H1 (cell line): ENCODE measurements around the gene RNF157. TPM values are rescaled to one million over a fixed set of nuclear protein-coding genes. Genes with fewer than 3 reads are reported as not detected.

ENCODE experiments used
- GABPA ChIP-seq: IDR thresholded peaks from 2 replicates; pipeline ENCODE4 v1.6.1; 2011; ENCODE audit warnings: mild to moderate bottlenecking, low read length, moderate library complexity, borderline replicate concordance; ENCODE audit not compliant: insufficient read depth
- JUN ChIP-seq: IDR thresholded peaks from 2 replicates; pipeline ENCODE4 v1.6.1; 2011; ENCODE audit warnings: low read depth, mild to moderate bottlenecking, improper control_type of control experiment, low read length
- RBBP5 ChIP-seq: IDR thresholded peaks from 2 replicates; pipeline ENCODE4 v1.7.1; 2012; ENCODE audit warnings: low read depth, mild to moderate bottlenecking, inconsistent platforms, low read length, moderate library complexity, borderline replicate concordance
- RXRA ChIP-seq: IDR thresholded peaks from 2 replicates; pipeline ENCODE4 v1.6.1; 2011; ENCODE audit warnings: low read depth, mild to moderate bottlenecking, low read length, moderate library complexity; ENCODE audit not compliant: insufficient read depth
- SIN3A ChIP-seq, 2 experiments: IDR thresholded peaks in 1 of 2; conservative IDR thresholded peaks in 1 of 2; 2 replicates each; pipeline ENCODE4 v1.6.1; 2011 to 2012; ENCODE audit warnings: low read length in 2 of 2, improper control_type of control experiment in 1 of 2, low read depth in 1 of 2, mild to moderate bottlenecking in 1 of 2
- polyA plus RNA-seq, 7 experiments: library from polyadenylated mRNA; depleted of rRNA in 3 of 7; stranded (reverse) in 5 of 7; unstranded in 2 of 7; fragments of >200 nt in 5 of 7; fragments of 200-250 nt in 2 of 7; gene quantifications; 1 replicate in 5 of 7; 2 replicates in 1 of 7; 4 replicates in 1 of 7; pipeline versions ENCODE4 v1.2.1 to v1.2.3, GENCODE V29; 2011 to 2013; ENCODE audit warnings: missing spikeins in 2 of 7, mixed read lengths in 2 of 7
- total RNA-seq: library from RNA; stranded (reverse); fragmentation: NEBNext Ultra II Directional; extraction: Animal tissue kit (Norgen Biotek cat#: 25700); gene quantifications from 2 replicates; pipeline ENCODE4 v1.2.1, GENCODE V29; 2021
- TF ChIP-seq, protein P1 (sequence below): IDR thresholded peaks from 2 replicates; pipeline ENCODE4 v1.6.1; 2012; ENCODE audit warnings: low read length, inconsistent platforms
- TF ChIP-seq, protein P2 (sequence below): IDR thresholded peaks from 2 replicates; pipeline ENCODE4 v1.6.1; 2011; ENCODE audit warnings: low read length, improper control_type of control experiment

The RNF157 gene
- total and polyA plus RNA-seq, 2 of the 8 experiments (the other 6 are each of a cell fraction or from before 2014, with no cell fraction given): 13.4 to 16.7 TPM

DNA sequence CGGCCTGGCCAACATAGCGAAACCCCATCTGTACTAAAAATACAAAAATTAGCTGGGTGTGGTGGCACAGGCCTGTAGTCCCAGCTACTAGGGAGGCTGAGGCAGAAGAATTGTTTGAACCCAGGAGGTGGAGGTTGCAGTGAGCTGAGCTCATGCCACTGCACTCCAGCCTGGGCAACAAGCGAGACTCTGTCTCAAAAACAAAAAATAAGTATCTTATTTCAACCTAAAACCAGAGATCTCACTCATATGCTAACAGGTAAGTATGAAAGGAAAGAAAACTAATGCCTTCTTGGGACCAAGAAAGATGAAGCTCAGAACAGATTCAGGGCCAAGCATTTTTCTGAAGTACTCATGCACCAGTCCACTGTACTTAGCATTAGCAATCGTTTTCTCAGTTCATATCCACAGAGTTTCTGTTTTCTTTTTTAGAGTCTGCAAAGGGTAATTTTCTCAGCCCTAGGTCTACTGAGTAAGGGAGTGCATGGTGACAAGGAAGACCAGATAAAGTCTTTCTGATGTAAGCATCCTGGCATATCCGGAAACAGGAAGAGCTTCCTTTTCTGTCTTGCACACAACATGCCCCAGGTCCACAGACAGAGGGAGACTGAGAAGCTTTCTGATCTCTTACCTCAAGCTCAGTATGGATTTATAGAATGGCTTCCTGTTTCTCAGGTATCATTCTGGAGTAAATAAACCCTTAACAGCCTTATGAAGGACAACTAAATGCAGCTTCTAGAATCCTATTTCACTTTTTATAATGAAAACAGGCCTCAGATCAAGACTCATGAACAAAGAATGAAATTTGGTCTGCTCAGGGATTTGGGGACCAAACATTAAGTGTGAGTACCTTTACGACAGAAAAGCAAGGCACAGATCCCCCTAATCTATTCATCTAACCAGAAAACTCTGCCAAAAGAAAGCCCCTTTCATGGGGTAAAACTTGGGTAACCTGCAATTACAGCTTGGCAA is 60.5 kb downstream of the RNF157 start (continued):
- TF ChIP-seq, protein P1, sequence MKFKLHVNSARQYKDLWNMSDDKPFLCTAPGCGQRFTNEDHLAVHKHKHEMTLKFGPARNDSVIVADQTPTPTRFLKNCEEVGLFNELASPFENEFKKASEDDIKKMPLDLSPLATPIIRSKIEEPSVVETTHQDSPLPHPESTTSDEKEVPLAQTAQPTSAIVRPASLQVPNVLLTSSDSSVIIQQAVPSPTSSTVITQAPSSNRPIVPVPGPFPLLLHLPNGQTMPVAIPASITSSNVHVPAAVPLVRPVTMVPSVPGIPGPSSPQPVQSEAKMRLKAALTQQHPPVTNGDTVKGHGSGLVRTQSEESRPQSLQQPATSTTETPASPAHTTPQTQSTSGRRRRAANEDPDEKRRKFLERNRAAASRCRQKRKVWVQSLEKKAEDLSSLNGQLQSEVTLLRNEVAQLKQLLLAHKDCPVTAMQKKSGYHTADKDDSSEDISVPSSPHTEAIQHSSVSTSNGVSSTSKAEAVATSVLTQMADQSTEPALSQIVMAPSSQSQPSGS: no peak
- TF ChIP-seq RBBP5: no peak
- TF ChIP-seq, protein P2, sequence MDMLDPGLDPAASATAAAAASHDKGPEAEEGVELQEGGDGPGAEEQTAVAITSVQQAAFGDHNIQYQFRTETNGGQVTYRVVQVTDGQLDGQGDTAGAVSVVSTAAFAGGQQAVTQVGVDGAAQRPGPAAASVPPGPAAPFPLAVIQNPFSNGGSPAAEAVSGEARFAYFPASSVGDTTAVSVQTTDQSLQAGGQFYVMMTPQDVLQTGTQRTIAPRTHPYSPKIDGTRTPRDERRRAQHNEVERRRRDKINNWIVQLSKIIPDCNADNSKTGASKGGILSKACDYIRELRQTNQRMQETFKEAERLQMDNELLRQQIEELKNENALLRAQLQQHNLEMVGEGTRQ: no peak
- TF ChIP-seq SIN3A (conservative IDR thresholded peaks at IDR 0.05 in 1 of 2, IDR thresholded peaks at IDR 0.05 in 1 of 2; ENCODE audit: low read depth in 1 of 2, low read length in 2 of 2): no peak
- TF ChIP-seq GABPA: no peak
- no peak for TF ChIP-seq JUN
- no peak for TF ChIP-seq RXRA
- TF ChIP-seq, all 59 proteins: peak for 0
